OCI-LY1 (cell line): Measurements from ENCODE around the gene ALDH3B1.

Experiments used
- CTCF ChIP-seq: fragments of 200-600 bp; sonication (generic), shearing (Covaris generic); IDR thresholded peaks from 2 replicates; pipeline ENCODE4 v1.5.1; 2017; ENCODE audit warnings: mild to moderate bottlenecking, antibody characterized with exemption, low read length, moderate library complexity, mixed read lengths
- EZH2 ChIP-seq: fragments of 200-600 bp; sonication (generic), shearing (Covaris generic); IDR thresholded peaks from 2 replicates; pipeline ENCODE4 v1.8.0; 2017; ENCODE audit warnings: borderline replicate concordance, mixed run types, mild to moderate bottlenecking, antibody characterized with exemption, low read length, moderate library complexity, mixed read lengths

- TF ChIP-seq CTCF (no peak), EZH2 (no peak)
Measured at GRCh38 chr11:68057807-68058206, 47.7 kb downstream of the ALDH3B1 start.
